HG03103 (cell line): Measurements from ENCODE around the gene IL25.

Source experiments
- ATAC-seq: cut with Tn5 transposase; IDR thresholded peaks from one replicate; pipeline ENCODE4 v1.9.1; 2021; ENCODE audit warnings: low read depth; ENCODE audit not compliant: unreplicated experiment

The IL25 gene

DNA sequence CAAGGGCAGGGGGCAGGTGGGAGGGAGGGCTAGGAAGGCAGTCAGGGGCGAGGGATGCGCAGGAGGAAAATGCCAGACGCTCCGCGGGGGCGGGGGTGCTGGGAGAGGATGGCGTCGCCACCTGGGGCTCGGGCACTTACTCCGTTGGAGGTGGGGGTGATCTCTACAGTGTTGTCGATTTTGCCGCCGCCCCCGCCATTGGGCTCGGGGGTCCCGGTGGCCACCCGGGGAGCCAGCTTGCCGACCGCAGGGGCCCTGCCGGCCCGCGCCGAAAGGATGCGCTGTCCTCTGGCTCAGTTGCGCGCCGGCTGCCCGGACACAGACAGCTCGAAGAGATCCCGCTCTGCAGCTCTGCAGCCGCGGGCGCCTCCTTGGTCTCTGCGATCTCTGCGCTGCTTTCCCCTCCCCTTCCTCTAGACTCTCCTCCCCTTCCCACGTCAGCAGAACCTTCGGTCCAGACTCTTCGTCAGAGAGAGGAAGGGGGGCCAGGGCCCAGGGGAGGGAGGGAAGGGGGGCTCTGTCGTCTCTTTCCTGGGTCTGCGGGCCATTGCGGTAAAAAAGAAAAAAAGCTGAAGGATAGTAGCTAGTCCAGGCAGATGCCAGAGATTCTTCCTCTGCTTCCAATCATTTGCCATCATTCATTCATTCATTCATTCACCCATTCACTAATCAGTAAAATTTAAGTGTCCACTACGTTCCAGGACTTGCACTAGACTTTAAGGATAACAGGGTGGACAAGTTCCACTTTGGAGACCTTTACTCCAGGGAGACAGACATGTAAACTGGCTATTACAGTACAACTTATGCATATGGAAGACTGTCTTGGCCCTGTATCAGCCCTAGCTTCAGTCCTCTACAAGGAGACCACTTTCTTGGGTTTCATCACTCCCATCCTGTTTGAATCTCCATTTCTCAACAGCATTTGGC, 19.8 kb upstream of the IL25 start, which contains the start of gene SLC22A17:
TSS of gene SLC22A17 (minus strand) at position 382 of the 927 bp plus-strand sequence.
- no peak for ATAC-seq

- ATAC-seq, result no peak
Measured at GRCh38 chr14:23353433-23353780, 19.2 kb upstream of the IL25 start.

- no peak for ATAC-seq
Measured at GRCh38 chr14:23354990-23355389, 17.6 kb upstream of the IL25 start.

- ATAC-seq, result no peak
Measured at GRCh38 chr14:23355871-23356435, 16.7 kb upstream of the IL25 start.

DNA sequence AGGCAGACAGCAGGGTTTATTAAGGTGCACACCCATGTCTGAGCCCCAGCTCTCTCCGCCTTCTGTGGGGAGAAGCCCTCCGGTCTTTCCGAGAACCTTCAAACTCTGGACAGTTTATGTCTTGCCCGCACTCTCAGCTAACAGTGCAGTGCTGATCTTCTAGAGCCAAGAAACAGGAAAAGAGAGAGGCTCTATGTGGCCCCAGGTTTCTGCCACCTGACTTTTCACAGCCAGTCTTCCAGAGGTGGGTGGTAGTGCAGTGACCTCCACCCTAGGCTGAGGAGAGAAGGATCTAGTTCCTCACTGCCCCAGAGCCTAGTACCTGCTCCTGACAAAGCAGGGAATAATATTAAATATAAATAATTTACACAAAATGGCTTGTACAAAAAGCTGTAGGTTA, 15.9 kb upstream of the IL25 start:
- ATAC-seq, result no peak

DNA sequence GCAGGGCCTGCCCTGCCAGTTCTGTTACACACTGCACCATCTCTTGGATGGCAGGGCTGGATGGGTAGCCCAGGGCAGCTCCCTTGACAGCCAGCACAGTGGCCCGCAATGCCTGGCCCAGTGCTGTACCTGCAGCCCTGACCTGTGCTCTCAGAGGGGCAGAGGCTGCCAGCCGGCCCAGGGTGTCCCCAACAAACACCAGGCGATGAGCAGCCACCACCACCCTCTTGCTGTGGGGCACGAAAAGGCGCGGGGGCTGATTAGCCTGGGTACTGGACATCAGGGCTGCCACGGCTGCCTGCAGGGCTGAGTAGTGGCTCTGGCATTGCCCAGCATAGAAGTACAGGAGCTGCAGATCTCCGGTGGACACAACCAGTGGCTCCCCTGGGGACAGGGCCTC, 15.3 kb upstream of the IL25 start:
- ATAC-seq, result no peak

DNA sequence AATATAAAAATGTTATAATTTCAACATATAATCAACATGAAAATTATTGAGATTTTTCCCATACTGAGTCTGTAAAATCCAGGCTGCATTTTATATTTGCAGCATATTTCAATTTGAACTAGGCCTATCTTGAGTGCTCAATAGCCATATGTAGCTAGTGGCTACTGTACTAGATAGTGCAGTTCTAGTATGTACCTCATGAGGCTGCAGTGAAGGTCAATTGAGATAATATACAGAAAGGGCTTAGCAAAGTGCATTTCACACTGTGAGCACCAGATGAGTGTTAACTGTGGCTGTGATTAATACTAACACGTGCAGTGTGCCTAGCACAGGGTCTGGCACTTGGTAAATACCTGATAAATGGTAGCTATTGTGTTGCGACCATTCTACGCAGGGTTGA, 14.6 kb upstream of the IL25 start:
- no peak for ATAC-seq

DNA sequence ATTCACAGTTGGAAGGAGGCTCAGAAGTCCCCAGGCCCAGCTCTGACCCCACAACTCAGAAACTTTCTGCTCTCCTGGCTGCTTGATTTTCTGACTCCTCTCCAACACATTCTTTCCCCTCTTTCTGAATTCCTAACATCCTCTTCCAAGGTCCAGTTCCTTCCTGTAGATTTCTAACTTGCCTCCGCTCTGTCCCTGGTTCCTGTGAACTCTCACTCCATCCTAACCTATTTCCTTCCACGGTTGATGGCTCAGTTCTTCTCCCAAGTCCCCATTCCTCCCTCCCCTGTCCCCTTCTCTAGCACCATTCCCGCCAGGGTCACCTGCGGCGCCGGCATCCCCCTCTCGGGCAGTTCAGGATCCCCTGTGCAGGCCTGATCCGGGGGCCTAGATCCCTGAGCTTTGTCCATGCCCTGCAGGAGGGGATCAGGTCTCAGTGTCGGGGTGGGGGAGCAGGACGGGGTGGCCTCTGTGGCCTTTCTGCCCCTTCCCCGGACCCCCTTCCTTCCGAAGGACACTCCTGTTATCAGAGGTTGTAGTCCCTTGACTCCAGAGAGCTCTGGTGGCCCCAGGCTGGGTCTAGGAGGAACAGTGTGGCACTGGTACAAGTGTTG, 13.9 kb upstream of the IL25 start:
- no peak for ATAC-seq

- no peak for ATAC-seq
Measured at GRCh38 chr14:23359167-23359626, 13.4 kb upstream of the IL25 start.

DNA sequence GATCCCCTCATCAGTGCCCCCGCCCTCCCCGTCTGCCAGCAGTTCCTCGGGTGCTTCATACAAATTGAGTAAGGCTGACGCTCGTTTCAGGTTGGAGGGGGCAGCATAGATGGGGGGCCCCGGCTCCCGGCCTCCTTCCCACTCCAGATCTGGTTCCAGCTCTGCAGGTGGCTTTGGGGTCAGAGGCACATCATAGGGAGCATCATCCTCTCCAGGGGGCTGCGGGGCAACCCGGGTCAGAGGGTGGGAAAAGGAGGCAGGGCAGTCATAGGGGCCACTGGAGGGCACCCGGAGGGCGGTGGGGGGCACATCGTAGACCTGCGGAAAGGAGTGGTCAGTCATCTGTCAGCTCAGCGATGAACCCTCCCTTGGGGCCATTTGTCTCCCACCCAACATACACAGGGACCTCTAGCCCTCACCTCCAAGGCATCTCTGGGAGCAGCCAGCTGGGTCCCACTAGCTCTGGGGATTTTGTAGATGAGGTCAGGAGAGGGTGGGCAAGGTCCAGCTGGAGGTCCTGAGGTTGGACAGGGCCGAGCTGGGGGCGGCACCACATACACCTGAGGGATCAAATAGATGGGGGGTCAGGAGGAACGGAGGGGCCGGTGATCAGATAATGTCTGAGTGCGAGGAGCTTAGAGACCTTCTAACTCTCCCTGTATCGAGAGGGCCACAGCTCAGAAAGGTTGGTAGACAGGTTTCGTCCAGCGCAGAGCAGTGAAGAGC, 12.7 kb upstream of the IL25 start:
- ATAC-seq, result no peak

DNA sequence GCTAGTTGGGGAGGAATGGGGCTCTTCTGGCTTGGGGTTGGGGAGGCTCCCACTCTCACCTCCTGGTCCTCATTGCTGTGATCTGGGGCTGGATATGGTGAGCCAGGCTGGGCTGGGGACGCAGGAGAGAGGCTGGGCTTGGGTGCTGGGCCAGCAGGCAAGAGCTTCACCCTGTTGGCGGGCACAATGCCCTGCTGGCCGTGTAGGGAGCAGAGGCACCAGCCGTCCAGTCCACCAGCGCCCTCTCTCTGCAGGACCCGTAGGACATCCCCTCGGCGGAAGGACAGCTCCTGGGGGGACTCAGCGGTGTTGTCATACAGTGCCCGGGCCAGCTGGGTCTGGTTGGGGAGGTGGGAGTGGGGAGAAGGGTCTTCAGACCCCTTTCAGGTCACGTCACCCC, 12.1 kb upstream of the IL25 start:
- ATAC-seq, result no peak

- ATAC-seq, result no peak
Measured at GRCh38 chr14:23361320-23361719, 11.3 kb upstream of the IL25 start.

- ATAC-seq, result no peak
Measured at GRCh38 chr14:23361763-23362162, 10.8 kb upstream of the IL25 start.

- ATAC-seq, result no peak
Measured at GRCh38 chr14:23362200-23362599, 10.4 kb upstream of the IL25 start.

DNA sequence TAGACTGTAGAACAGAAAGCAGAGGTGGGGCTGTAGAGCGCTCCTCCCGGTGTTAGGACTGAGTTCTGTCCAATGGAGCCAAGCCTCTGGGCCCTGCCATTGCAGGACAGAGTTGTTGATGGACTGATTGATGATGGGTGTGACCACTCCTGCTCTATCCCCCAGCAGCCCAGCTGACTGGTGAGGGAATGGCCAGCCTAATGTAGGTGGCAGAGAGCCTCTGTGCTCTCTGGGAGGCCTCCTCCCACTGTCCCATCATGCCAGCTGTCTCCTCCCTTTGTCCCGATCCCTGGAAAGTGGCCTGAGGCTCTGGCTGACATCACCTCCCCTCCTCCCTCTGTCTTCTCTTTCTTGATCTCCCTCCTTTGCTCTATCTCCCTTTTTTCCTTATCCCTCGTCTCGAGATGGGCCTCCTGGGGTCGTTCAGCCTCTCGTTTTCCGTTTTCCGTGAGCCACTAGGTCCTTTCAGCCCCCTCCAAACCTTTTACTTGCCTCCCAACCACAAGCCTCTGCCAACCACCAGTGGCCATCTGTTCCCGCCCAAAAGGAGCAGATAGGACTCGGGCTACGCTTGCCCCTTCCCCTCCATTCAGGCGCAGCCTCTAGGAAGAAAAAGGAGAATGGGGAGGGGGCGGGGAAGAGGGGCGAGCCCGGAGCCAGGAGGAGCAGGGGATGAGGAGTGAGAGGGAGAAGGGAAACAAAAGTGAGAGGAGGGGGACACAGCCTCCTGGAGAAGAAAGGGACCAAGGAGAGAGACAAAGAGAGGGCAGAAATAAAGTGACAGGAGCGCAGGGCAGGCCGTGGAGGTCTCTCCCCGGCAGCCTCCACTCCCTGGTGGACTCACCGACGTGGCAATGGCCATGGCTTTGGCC, 8.2 kb upstream of the IL25 start:
- ATAC-seq, result no peak

DNA sequence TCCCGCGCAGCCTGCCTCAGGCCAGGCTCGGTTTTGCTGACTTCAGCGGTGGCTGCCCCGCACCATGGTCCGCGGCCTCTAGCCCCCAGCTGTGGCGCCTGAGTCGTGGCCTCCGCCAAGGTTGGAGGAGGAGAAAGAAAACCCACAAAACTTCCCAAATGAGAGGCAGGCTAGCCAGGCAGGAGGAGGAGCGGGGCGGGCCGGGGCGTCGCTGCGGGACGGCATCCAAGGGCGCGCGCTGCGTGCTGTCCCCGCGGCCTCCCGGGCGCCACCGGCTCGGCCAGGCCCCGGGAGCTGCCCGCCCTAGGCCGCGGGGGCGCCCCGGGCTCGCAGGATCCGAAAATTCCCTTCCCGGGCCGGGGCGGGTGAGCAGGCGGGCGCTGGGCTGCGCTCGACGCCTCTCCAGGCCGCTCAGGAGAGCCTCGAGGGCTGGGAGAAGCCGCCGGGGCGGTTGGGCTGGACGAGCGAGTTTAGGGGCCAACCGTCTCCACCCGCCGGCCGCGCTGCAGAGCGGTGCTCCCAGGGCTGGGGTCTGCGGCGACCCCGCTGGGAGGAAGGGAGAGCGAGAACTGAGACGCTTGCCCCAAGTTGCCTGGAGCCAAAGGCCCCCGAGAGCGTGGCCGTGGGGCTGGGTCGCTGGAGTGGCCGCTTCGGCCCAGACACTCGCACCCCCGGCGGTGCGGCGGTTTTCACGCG, 7.4 kb upstream of the IL25 start, which contains the start of gene EFS:
TSS of gene EFS (minus strand) at position 137 of the 696 bp plus-strand sequence. CDS start 147 bp downstream, outside the sequence.
- no peak for ATAC-seq

GRCh38 chr14:23365732-23366425, 6.7 kb upstream of the IL25 start:
- ATAC-seq, result no peak

DNA sequence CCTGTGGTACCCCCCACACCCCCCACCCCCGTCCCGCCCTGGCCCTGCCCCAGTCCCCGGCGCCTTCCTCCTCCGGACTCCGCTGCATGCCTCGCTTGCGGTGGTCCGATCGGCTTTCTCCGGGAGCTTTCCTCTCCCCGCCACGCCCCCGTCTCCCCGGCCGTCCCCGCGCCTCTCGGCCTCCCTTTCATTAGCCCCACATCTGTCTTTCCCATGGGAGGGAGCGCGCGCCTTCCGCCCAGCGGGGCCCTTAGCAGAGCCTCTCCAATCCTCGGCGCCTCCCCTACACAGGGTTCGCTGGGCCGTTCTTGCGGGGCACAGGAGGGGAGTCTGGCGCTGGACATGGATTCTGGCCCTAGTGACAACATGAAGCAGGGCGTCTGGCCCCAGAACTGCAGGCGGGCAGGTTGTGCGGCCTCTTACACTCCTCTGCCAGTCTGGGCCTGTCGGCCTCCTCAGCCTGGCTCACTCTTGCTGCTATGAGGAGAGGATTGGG, 6.1 kb upstream of the IL25 start:
- ATAC-seq, result no peak

- ATAC-seq, result no peak
Measured at GRCh38 chr14:23370221-23370620, 2.4 kb upstream of the IL25 start.
